HG03175 (cell line): ENCODE measurements around the gene ABCC2.
"Not testable (repeated sequence)": the region's sequence is repeated elsewhere in the genome, so short reads cannot be mapped to it uniquely, and the experiment has no call there.

Experiments
- ATAC-seq: cut with Tn5 transposase; IDR thresholded peaks from one replicate; pipeline ENCODE4 v1.9.1; 2021; ENCODE audit warnings: mild to moderate bottlenecking, moderate library complexity; ENCODE audit not compliant: unreplicated experiment

ABCC2 gene

GRCh38 chr10:99888622-99889021 is 106.2 kb downstream of the ABCC2 start:
- no peak for ATAC-seq

DNA sequence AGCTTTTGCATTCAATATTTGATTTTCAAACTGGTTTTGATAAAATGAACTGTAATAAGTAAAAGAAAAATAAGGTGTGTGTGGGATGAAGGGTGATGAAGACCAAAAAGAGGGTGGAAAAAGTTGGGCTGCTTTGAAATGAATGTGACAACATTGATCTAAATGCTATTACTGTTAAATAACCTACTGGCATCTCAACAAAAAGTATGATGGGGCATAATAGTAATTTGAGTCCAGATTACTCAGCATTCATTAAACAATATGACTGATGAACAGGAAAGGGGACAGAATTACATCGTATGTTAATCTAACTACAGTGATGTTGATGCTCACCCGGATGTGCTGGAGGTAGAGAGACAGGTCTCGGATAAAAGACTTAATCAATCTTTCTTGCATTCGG is 112.2 kb downstream of the ABCC2 start:
- ATAC-seq = no peak

GRCh38 chr10:99895066-99895465 is 112.6 kb downstream of the ABCC2 start:
- not testable (repeated sequence) for ATAC-seq

- no peak for ATAC-seq
Measured at GRCh38 chr10:99895867-99896266, 113.4 kb downstream of the ABCC2 start.
